H1 (cell line): ENCODE results near the gene EIF2S1. TPM values are rescaled to one million over a fixed set of nuclear protein-coding genes. Genes with fewer than 3 reads are reported as not detected.

Experiments used
- CHD7 ChIP-seq: fragments of 300-600 bp; sonication (generic); IDR thresholded peaks from 2 replicates; pipeline ENCODE4 v1.7.1; 2012; ENCODE audit warnings: low read length, moderate library complexity, mild to moderate bottlenecking, inconsistent platforms; ENCODE audit not compliant: insufficient replicate concordance
- polyA plus RNA-seq, 7 experiments: library from polyadenylated mRNA; depleted of rRNA in 3 of 7; stranded (reverse) in 5 of 7; unstranded in 2 of 7; fragments of >200 nt in 5 of 7; fragments of 200-250 nt in 2 of 7; gene quantifications; 1 replicate in 5 of 7; 2 replicates in 1 of 7; 4 replicates in 1 of 7; pipeline versions ENCODE4 v1.2.1 to v1.2.3, GENCODE V29; 2011 to 2013; ENCODE audit warnings: missing spikeins in 2 of 7, mixed read lengths in 2 of 7
- total RNA-seq: library from RNA; stranded (reverse); fragmentation: NEBNext Ultra II Directional; extraction: Animal tissue kit (Norgen Biotek cat#: 25700); gene quantifications from 2 replicates; pipeline ENCODE4 v1.2.1, GENCODE V29; 2021

Gene EIF2S1
- total and polyA plus RNA-seq, 2 of the 8 experiments (the other 6 are each of a cell fraction or from before 2014, with no cell fraction given): 35.1 to 146 TPM

- TF ChIP-seq CHD7: no peak
Measured at GRCh38 chr14:67389811-67390534, 29.8 kb downstream of the EIF2S1 start (continued).
